22Rv1 (cell line): ENCODE data around the gene PRPH.

Experiments used
- H3K27ac ChIP-seq: fragments of 450-650 bp; 2 replicates; pipeline ENCODE4 v1.5.1; 2017
- ZFX ChIP-seq: fragments of 450-650 bp; IDR thresholded peaks from 2 replicates; pipeline ENCODE4 v1.6.1; 2017; ENCODE audit warnings: antibody characterized with exemption, borderline replicate concordance
- TF ChIP-seq, protein P1 (sequence below): fragments of 450-650 bp; IDR thresholded peaks from 2 replicates; pipeline ENCODE4 v1.5.1; 2017; ENCODE audit warnings: mild to moderate bottlenecking

PRPH gene

GRCh38 chr12:49340095-49340870 lies 45.3 kb downstream of the PRPH start:
- no peak for TF ChIP-seq ZFX
- TF ChIP-seq, protein P1, sequence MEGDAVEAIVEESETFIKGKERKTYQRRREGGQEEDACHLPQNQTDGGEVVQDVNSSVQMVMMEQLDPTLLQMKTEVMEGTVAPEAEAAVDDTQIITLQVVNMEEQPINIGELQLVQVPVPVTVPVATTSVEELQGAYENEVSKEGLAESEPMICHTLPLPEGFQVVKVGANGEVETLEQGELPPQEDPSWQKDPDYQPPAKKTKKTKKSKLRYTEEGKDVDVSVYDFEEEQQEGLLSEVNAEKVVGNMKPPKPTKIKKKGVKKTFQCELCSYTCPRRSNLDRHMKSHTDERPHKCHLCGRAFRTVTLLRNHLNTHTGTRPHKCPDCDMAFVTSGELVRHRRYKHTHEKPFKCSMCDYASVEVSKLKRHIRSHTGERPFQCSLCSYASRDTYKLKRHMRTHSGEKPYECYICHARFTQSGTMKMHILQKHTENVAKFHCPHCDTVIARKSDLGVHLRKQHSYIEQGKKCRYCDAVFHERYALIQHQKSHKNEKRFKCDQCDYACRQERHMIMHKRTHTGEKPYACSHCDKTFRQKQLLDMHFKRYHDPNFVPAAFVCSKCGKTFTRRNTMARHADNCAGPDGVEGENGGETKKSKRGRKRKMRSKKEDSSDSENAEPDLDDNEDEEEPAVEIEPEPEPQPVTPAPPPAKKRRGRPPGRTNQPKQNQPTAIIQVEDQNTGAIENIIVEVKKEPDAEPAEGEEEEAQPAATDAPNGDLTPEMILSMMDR: no peak

GRCh38 chr12:49340971-49341776 lies 46.2 kb downstream of the PRPH start:
- H3K27ac ChIP-seq: 0 out of 2 replicates have a peak overlapping the region, but pooled peaks have one; percentile 25
- no peak for TF ChIP-seq ZFX
- TF ChIP-seq, protein P1: no peak

More at GRCh38 chr12:49340095-49340870, 45.3 kb downstream of the PRPH start:
- peak overlapping the region; percentile 25; the same call in 1 of the 2 replicates for H3K27ac ChIP-seq

- TF ChIP-seq, protein P1: no peak
- TF ChIP-seq ZFX: no peak
Measured at GRCh38 chr12:49341777-49342065, 46.8 kb downstream of the PRPH start.

DNA sequence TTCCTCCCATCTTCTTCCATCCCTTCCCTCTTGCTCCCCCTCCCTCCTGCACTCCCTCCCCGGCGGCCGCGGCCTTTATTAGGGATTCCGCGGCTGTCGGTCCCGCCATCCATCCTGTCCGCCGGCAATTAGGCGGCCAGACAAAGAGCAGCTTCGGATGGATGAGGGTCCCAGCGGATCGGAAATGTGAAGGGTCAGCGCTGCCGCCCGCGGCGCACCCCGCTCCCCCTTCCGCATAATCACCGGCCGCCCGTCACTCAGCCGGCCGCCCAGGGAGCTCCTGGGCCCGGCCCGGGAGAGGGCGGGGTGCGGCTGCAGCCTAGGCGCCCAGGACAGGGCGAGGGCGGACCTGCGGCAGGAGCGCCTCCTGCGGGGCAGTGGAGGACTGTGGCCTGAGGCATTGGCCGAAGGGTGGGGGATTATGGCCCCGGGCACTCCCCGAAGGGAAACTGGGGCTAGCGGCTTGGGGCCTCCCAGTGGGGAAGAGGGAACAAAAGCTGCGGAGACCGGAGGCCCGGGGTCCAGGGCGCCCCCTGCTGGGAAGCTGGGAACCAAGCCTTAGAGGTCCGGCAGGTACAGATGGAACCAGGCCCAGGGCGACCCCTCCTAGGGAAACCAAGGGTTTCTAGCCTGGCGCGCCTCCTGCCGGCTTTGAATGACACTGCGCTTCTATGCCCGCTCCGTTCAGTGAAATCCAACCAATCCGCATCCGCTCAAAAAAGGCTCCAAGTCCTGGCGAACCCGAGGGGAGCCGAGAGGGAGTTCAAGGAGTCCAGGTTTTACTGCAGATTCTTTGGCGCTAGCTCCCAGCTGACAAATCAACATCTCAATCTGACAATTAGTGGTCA lies 47.3 kb downstream of the PRPH start:
- TF ChIP-seq, protein P1: peak; percentile 100
- no peak for TF ChIP-seq ZFX
- H3K27ac ChIP-seq: no peak overlapping the region

More at GRCh38 chr12:49341777-49342065, 46.8 kb downstream of the PRPH start:
- H3K27ac ChIP-seq: no peak overlapping the region

DNA sequence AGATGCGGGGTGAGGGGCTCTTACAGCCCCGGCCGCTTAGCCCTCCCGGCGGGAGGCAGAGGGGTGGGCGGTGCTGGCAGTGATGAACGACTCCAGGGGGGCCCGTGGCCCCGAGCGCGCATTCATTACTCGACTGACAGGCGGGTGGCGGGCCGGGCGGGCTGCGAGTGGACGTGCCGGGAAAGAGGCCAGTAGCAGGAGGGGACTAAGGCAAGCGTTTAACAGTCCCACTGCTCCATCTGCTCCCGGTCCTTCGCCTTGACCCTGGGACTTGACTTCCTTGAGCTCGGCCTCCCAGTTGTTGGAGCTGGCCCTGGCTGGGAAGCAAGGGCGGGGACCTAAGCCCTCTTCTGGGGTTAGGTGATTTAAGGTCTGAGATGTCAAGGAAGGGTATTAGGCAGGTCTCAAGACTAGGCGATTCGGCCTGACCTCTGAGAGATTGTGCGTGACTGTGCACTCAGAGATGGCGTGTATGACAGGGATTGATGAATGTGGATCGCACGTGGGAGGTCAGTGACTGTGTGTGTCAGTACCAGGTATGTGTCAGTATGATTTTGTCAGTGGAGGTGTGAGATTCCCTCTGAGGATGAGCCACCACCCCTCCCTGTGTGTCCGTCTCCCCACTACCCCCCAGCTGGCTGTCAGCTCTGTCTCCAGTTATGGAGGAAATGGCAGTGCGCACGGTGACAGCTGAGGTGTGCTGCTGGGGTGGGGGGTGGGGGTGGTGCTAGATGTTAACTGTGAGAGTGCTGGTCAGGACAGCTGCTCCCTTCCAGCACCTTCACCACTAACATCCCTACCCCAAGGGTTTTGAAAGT lies 48.2 kb downstream of the PRPH start:
- TF ChIP-seq, protein P1: no peak
- no peak for TF ChIP-seq ZFX
- peak overlapping the region; percentile 95; the same call in 1 of the 2 replicates for H3K27ac ChIP-seq

- TF ChIP-seq, protein P1: no peak
- TF ChIP-seq ZFX: no peak
- peak overlapping the region; percentile 95 for H3K27ac ChIP-seq
Measured at GRCh38 chr12:49344486-49345050, 49.6 kb downstream of the PRPH start.
